Stomach (tissue), 4 donors: ENCODE results near the gene GOLGA3.

Source experiments
- EP300 ChIP-seq: sonication (generic); formaldehyde crosslinking; IDR thresholded peaks from one replicate; pipeline ENCODE4 v1.6.1; 2017; ENCODE audit warnings: antibody characterized with exemption
- POLR2A ChIP-seq, 4 donors: fragments of 450-650 bp; IDR thresholded peaks; one replicate each; pipeline ENCODE4 v1.6.1; 2016; ENCODE audit warnings: antibody characterized with exemption in 4 of 4, control low read depth in 2 of 4, mild to moderate bottlenecking in 1 of 4, moderate library complexity in 1 of 4
- TF ChIP-seq, protein P1 (sequence below), 7 experiments: fragments of 450-650 bp in 4 of 7; fragments of 200-600 bp in 3 of 7; sonication (generic) in 3 of 7; IDR thresholded peaks; one replicate each; pipeline ENCODE4 v1.5.1; 2016 to 2019; ENCODE audit warnings: antibody characterized with exemption in 7 of 7, control low read depth in 2 of 7, mild to moderate bottlenecking in 1 of 7

GRCh38 chr12:132872073-132872855 lies 43.6 kb upstream of the GOLGA3 start:
- TF ChIP-seq, protein P1, sequence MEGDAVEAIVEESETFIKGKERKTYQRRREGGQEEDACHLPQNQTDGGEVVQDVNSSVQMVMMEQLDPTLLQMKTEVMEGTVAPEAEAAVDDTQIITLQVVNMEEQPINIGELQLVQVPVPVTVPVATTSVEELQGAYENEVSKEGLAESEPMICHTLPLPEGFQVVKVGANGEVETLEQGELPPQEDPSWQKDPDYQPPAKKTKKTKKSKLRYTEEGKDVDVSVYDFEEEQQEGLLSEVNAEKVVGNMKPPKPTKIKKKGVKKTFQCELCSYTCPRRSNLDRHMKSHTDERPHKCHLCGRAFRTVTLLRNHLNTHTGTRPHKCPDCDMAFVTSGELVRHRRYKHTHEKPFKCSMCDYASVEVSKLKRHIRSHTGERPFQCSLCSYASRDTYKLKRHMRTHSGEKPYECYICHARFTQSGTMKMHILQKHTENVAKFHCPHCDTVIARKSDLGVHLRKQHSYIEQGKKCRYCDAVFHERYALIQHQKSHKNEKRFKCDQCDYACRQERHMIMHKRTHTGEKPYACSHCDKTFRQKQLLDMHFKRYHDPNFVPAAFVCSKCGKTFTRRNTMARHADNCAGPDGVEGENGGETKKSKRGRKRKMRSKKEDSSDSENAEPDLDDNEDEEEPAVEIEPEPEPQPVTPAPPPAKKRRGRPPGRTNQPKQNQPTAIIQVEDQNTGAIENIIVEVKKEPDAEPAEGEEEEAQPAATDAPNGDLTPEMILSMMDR (IDR thresholded peaks at IDR 0.05): no peak
- TF ChIP-seq POLR2A (IDR thresholded peaks at IDR 0.05): no peak
- TF ChIP-seq EP300: no peak
